ENCODE data around the gene GGCT. TPM values are rescaled to one million over a fixed set of nuclear protein-coding genes. Genes with fewer than 3 reads are reported as not detected.
A peak's percentile ranks its signal among the peaks of the same experiment; 100 is the strongest.

The GGCT gene
- polyA plus RNA-seq, 3 donors, result 7.6 to 18.1 (median 10.7) TPM

DNA sequence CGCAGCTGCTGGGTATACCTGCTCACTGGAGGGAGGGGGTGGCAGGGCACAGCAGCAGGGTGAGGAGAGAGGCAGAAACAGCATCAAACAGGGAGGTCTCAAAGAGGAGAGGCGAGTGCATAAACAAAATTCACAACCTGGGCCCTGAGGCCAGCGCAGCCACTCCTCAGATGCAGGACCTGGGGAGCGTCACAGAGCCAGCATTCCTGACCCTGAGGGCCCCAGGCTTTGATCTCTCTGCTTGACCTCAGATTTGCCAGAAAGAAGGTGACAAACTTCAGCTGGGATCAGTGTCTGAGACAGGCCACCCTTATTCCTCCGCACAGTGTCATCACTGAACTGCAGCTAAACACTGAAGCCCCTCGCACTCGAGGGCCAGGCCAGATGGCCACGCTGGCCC, 51.6 kb downstream of the GGCT start:
- 100% methylated on average over 7 of the region's 8 CpGs for WGBS (ENCODE audit: insufficient coverage)
- H3K27ac Mint-ChIP-seq, result no peak overlapping the region

DNA sequence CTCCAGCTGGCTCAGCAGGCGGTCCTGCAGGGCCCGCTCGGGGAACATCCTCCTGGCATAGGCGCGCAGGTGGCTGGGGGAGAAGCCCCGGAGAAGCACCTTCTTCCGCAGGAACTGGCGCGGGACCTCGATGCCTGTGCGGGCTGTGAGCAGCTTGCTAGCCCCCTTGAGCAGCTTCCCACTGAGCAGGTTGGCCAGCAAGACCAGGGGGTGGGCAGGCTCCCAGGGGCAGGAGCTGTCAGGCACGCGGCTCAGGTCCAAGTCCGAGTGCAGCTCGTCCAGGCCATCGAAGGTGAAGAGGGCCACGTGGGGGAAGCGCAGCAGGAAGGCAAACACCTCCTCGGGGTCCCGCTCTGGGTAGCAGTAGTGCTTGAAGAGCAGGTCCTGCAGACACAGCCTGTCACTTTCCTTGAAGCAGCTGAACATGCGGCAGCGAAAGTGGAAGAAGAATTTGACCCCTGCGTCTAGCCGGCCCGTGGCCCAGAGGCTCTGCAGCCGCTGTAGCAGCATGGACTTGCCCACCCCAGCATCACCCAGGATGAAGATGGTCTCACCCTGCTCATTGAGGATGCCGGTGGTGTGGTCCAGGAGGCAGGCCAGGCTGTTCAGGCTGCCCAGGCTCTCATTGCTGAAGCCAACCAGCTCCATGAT, 52.2 kb downstream of the GGCT start:
- Histone ChIP-seq H3K9me3 (replicated peaks in 1 of 2; ENCODE audit: control insufficient read depth in 1 of 2, insufficient read depth in 1 of 2, low read length in 2 of 2) (no peaks in the 10 kb centered on the region), H3K9ac (ENCODE audit: insufficient read depth, low read length, poor library complexity, severe bottlenecking) (no peak overlapping the region), H3K79me2 (ENCODE audit: insufficient read depth, low read length) (no peaks in the 10 kb centered on the region), H3K36me3 (replicated peaks in 1 of 2; ENCODE audit: control insufficient read depth in 1 of 2, insufficient read depth in 2 of 2, low read length in 2 of 2) (peaks cover 94 to 100% of the 10 kb centered on the region in 2 donors), H2AFZ (ENCODE audit: insufficient read depth, low read depth, low read length, poor library complexity, severe bottlenecking) (no peak overlapping the region), H3K27me3 (ENCODE audit: control insufficient read depth in 2 of 2, insufficient read depth in 2 of 2, low read length in 2 of 2) (no peaks in the 10 kb centered on the region), H3K4me3 (replicated peaks in 1 of 3; ENCODE audit: low read depth in 2 of 3, low read length in 3 of 3) (no peak overlapping the region), H3K27ac (ENCODE audit: low read depth in 1 of 2, low read length in 2 of 2) (no peak overlapping the region), H3K4me1 (ENCODE audit: control insufficient read depth in 1 of 2, insufficient read depth in 2 of 2, low read length in 2 of 2) (no peaks in the 10 kb centered on the region), H3K4me2 (replicated peaks; ENCODE audit: extremely low read depth, low read length, poor library complexity, severe bottlenecking) (no peak overlapping the region), H4K20me1 (ENCODE audit: insufficient read depth, low read length) (no peaks in the 10 kb centered on the region)
- DNase-seq, result no peak
- WGBS (ENCODE audit: insufficient coverage), result 96% methylated on average over 24 of the region's 27 CpGs
- H3K27ac Mint-ChIP-seq, result peak overlapping the region in 1 of 7 donors; percentile 35
- TF ChIP-seq, protein P1, sequence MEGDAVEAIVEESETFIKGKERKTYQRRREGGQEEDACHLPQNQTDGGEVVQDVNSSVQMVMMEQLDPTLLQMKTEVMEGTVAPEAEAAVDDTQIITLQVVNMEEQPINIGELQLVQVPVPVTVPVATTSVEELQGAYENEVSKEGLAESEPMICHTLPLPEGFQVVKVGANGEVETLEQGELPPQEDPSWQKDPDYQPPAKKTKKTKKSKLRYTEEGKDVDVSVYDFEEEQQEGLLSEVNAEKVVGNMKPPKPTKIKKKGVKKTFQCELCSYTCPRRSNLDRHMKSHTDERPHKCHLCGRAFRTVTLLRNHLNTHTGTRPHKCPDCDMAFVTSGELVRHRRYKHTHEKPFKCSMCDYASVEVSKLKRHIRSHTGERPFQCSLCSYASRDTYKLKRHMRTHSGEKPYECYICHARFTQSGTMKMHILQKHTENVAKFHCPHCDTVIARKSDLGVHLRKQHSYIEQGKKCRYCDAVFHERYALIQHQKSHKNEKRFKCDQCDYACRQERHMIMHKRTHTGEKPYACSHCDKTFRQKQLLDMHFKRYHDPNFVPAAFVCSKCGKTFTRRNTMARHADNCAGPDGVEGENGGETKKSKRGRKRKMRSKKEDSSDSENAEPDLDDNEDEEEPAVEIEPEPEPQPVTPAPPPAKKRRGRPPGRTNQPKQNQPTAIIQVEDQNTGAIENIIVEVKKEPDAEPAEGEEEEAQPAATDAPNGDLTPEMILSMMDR (IDR thresholded peaks at IDR 0.05), result no peak
- H3K9me3 Mint-ChIP-seq, result no peaks in the 10 kb centered on the region
- no peak overlapping the region for H3K4me3 Mint-ChIP-seq
- peaks cover 74 to 91% of the 10 kb centered on the region in 2 donors for H3K36me3 Mint-ChIP-seq
- no peaks in the 10 kb centered on the region for H3K4me1 Mint-ChIP-seq
- no peaks in the 10 kb centered on the region for H3K27me3 Mint-ChIP-seq (ENCODE audit: low read depth in 3 of 3)
- intact Hi-C loops (cut with micrococcal nuclease), result loop anchor here in 1 of 2 donors (10.0 kb wide), 1 partner anchor 48 kb away; no protein-coding TSS in a partner anchor

More for the DNA sequence above, 51.6 kb downstream of the GGCT start:
- Histone ChIP-seq H3K4me3 (replicated peaks in 1 of 3; ENCODE audit: low read depth in 2 of 3, low read length in 3 of 3) (no peak overlapping the region), H3K9ac (ENCODE audit: insufficient read depth, low read length, poor library complexity, severe bottlenecking) (no peak overlapping the region), H3K36me3 (replicated peaks in 1 of 2; ENCODE audit: control insufficient read depth in 1 of 2, insufficient read depth in 2 of 2, low read length in 2 of 2) (peaks cover 94 to 100% of the 10 kb centered on the region in 2 donors), H3K4me1 (ENCODE audit: control insufficient read depth in 1 of 2, insufficient read depth in 2 of 2, low read length in 2 of 2) (no peaks in the 10 kb centered on the region), H3K79me2 (ENCODE audit: insufficient read depth, low read length) (no peaks in the 10 kb centered on the region), H2AFZ (ENCODE audit: insufficient read depth, low read depth, low read length, poor library complexity, severe bottlenecking) (no peak overlapping the region), H3K4me2 (replicated peaks; ENCODE audit: extremely low read depth, low read length, poor library complexity, severe bottlenecking) (no peak overlapping the region), H3K27me3 (ENCODE audit: control insufficient read depth in 2 of 2, insufficient read depth in 2 of 2, low read length in 2 of 2) (no peaks in the 10 kb centered on the region), H3K9me3 (replicated peaks in 1 of 2; ENCODE audit: control insufficient read depth in 1 of 2, insufficient read depth in 1 of 2, low read length in 2 of 2) (no peaks in the 10 kb centered on the region), H4K20me1 (ENCODE audit: insufficient read depth, low read length) (no peaks in the 10 kb centered on the region), H3K27ac (ENCODE audit: low read depth in 1 of 2, low read length in 2 of 2) (no peak overlapping the region)
- Mint-ChIP-seq H3K4me3 (no peak overlapping the region), H3K27me3 (ENCODE audit: low read depth in 3 of 3) (no peaks in the 10 kb centered on the region), H3K36me3 (peaks cover 72 to 91% of the 10 kb centered on the region in 2 donors), H3K4me1 (no peaks in the 10 kb centered on the region), H3K9me3 (no peaks in the 10 kb centered on the region)
- TF ChIP-seq, protein P1 (IDR thresholded peaks at IDR 0.05), result no peak
- no peak for DNase-seq
- intact Hi-C loops (cut with micrococcal nuclease), result loop anchor here in 1 of 2 donors (10.0 kb wide), 1 partner anchor 48 kb away; no protein-coding TSS in a partner anchor

Measured in CD14-positive monocyte (primary cell).